Measurements from ENCODE around the gene EMC10.

DNA sequence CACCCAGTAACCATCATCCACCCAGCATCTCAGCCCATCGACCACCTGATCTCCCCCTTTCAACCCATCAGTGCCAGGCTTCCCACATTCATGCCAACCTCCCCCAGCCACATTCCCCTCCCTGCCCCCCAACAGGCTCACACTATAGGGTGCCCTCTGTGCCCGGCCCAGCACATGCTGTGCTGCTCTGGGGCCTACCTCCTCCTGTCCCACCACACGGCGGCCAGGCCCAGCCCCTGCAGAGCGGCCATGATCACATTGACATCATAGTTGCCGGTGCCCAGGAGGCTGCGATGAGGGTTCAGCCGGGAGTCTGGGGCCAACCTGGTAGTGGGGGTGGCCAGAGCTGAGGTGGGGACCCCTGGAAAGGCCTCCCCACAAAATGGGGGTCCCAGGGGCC lies 31.1 kb downstream of the EMC10 start:
- TF ChIP-seq, protein P1, sequence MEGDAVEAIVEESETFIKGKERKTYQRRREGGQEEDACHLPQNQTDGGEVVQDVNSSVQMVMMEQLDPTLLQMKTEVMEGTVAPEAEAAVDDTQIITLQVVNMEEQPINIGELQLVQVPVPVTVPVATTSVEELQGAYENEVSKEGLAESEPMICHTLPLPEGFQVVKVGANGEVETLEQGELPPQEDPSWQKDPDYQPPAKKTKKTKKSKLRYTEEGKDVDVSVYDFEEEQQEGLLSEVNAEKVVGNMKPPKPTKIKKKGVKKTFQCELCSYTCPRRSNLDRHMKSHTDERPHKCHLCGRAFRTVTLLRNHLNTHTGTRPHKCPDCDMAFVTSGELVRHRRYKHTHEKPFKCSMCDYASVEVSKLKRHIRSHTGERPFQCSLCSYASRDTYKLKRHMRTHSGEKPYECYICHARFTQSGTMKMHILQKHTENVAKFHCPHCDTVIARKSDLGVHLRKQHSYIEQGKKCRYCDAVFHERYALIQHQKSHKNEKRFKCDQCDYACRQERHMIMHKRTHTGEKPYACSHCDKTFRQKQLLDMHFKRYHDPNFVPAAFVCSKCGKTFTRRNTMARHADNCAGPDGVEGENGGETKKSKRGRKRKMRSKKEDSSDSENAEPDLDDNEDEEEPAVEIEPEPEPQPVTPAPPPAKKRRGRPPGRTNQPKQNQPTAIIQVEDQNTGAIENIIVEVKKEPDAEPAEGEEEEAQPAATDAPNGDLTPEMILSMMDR (IDR thresholded peaks at IDR 0.05), result no peak
- no peak for TF ChIP-seq POLR2A (IDR thresholded peaks at IDR 0.05)
